ENCODE measurements around the gene WNK2. TPM values are rescaled to one million over a fixed set of nuclear protein-coding genes. Genes with fewer than 3 reads are reported as not detected.
A peak's percentile ranks its signal among the peaks of the same experiment; 100 is the strongest.

WNK2 gene
- total and polyA plus RNA-seq, 12 donors = 1.1 to 17.6 (median 8.4) TPM

DNA sequence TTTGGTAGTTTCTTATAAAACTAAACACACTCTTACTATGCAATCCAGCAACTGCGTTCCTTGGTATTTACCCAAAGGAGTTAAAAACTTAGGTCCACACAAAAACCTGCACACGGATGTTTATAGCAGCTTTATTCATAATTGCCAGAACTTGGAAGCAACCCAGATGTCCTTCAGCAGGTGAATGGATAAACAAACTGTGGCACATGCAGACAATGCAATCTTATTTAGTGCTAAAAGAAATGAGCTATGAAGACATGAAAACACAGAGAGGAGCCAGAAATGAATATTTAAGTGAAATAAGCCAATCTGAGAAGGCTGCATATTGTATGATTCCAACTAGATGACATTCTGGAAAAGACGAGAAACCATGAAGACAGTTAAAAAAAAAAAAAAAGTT, 10.7 kb downstream of the WNK2 start:
- no peaks in the 10 kb centered on the region for H3K36me3 ChIP-seq (replicated peaks in 1 of 2)
- no peak overlapping the region for H3K27ac ChIP-seq
- no peak overlapping the region for H3K4me3 ChIP-seq
- no peaks in the 10 kb centered on the region for H3K9me3 ChIP-seq (replicated peaks in 1 of 3)
- TF ChIP-seq, protein P1, sequence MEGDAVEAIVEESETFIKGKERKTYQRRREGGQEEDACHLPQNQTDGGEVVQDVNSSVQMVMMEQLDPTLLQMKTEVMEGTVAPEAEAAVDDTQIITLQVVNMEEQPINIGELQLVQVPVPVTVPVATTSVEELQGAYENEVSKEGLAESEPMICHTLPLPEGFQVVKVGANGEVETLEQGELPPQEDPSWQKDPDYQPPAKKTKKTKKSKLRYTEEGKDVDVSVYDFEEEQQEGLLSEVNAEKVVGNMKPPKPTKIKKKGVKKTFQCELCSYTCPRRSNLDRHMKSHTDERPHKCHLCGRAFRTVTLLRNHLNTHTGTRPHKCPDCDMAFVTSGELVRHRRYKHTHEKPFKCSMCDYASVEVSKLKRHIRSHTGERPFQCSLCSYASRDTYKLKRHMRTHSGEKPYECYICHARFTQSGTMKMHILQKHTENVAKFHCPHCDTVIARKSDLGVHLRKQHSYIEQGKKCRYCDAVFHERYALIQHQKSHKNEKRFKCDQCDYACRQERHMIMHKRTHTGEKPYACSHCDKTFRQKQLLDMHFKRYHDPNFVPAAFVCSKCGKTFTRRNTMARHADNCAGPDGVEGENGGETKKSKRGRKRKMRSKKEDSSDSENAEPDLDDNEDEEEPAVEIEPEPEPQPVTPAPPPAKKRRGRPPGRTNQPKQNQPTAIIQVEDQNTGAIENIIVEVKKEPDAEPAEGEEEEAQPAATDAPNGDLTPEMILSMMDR (IDR thresholded peaks at IDR 0.05) = no peak
- no peak for TF ChIP-seq POLR2A (IDR thresholded peaks at IDR 0.05)
- 58 to 64% (median 63%) methylated on average over 3 of the region's 3 CpGs for WGBS, 4 donors
- H3K27me3 ChIP-seq = no peaks in the 10 kb centered on the region
- intact Hi-C loops (cut with DNase I) = no loop called here
- no peak for DNase-seq
- no peaks in the 10 kb centered on the region for H3K4me1 ChIP-seq (replicated peaks in 1 of 2)

DNA sequence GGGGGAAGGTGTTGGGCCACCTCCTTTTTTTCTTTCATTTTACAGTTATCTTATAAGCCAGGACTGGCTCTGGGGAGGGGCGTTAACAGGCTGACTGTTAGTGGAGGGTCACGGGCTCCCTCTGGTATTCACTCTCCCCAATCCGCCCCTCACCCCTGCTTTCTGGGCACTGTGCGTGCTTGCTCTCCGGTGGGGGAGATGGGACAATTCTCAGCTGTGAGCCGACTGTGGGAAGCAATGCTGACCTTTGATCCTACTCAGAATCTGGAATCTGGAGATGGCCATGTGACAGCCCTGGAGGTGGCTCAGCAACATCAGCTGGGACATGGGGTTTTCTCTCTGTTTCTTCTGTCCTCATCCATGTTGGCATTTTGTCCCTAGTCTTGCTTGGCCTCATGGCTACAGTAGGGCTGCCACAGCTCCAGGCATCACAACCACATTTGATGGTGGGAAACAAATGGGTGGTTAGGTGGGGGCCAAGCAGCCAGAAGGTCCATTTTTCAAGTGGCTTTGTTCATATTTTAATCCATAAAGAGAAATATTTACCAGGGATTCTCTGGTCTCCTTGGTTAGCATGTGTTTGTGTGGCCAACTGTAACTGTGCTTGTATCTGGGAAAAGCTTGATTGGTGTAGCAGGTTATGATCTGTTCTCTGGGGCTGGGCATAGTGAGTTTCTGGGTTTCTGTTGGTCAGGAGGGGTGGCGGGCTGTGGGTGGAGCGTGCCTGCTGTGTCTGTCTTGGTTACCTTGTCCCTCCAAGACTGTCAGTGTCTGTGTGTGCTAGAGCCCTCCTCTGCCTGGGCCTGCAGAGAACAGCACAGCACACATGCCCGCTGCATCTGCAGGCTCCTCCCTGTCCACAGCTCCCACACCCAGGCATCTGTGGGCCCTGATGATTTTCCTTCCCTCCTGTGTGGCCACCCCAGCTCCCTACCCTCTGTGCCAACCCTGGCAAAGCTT, 12.4 kb downstream of the WNK2 start:
- Histone ChIP-seq H3K4me3 (no peak overlapping the region), H3K27ac (no peak overlapping the region), H3K9me3 (replicated peaks in 1 of 3) (no peaks in the 10 kb centered on the region), H3K4me1 (replicated peaks in 1 of 2) (no peaks in the 10 kb centered on the region), H3K27me3 (no peaks in the 10 kb centered on the region), H3K36me3 (replicated peaks in 1 of 2) (no peaks in the 10 kb centered on the region)
- no peak for TF ChIP-seq POLR2A (IDR thresholded peaks at IDR 0.05)
- TF ChIP-seq, protein P1 (IDR thresholded peaks at IDR 0.05) = no peak
- 88 to 96% (median 93%) methylated on average over 8 to 9 of the region's 9 CpGs for WGBS, 4 donors
- intact Hi-C loops (cut with DNase I) = no loop called here
- DNase-seq = peak in 1 of 7 donors; percentile 60

DNA sequence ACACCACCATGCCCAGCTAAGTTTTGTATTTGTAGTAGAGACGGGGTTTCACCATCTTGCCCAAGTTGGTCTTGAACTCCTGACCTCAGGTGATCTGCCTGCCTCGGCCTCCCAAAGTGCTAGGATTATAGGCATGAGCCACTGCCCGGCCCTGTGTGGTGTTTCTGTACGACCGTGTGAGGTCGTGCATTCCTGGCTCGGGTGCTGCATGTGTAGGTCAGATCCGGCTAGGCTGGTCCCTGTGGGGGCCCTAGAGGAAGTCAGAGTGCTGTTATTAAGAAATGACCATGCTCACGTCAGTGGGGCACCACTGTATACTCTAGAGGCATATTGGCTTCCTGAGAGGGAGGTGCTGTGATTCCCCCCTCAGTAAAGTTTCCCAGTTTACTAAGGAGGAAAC, 13.7 kb downstream of the WNK2 start:
- TF ChIP-seq, protein P1 (IDR thresholded peaks at IDR 0.05) = no peak
- TF ChIP-seq POLR2A (IDR thresholded peaks at IDR 0.05) = no peak
- H3K9me3 ChIP-seq (replicated peaks in 1 of 3) = no peaks in the 10 kb centered on the region
- no peak for DNase-seq
- no peaks in the 10 kb centered on the region for H3K27me3 ChIP-seq
- no peaks in the 10 kb centered on the region for H3K36me3 ChIP-seq (replicated peaks in 1 of 2)
- no peaks in the 10 kb centered on the region for H3K4me1 ChIP-seq (replicated peaks in 1 of 2)
- H3K4me3 ChIP-seq = no peak overlapping the region
- WGBS, 4 donors = 86 to 90% (median 88%) methylated on average over 4 to 9 of the region's 9 CpGs
- no peak overlapping the region for H3K27ac ChIP-seq
- intact Hi-C loops (cut with DNase I) = no loop called here

DNA sequence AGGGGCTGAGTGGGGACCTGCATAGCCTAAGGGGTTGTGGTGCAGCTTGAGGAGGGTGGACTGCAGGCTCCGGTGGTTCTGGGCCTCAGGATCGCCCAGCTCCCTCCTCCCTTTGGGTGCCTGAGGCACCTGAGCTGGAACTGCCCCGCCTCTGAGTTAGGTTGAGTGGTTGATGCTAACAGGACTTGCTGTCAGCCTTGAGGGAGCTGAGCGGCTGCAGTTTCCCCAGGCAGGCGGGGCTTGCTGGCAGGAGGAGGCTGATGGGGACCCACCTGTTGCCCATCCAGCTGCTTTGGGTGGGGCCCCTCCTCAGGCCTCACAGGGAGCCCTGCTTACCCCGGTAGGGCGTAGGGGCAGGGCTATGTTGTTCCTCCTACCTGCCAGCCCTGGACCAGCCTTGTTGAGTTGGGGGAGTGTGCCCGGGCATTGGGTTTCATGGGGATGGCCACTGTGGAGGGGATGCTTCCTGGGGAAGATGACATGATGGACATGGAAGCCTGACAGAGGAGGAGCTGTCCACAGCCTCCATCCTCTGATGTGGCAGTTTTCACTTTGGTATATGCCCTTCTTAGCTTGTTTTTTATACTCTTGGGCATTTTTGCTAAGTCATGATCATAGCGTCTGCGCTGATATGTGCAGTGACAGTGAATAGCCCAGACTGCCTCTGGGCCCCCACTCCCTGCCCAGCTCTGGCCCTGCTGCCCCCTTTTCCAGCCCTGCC, 14.3 kb downstream of the WNK2 start:
- Histone ChIP-seq H3K27ac (no peak overlapping the region), H3K4me1 (replicated peaks in 1 of 2) (no peaks in the 10 kb centered on the region)
- TF ChIP-seq, protein P1 (IDR thresholded peaks at IDR 0.05) = no peak

More for the DNA sequence above, 14.3 kb downstream of the WNK2 start:
- H3K36me3 ChIP-seq (replicated peaks in 1 of 2) = no peaks in the 10 kb centered on the region
- intact Hi-C loops (cut with DNase I) = no loop called here
- DNase-seq = no peak
- no peaks in the 10 kb centered on the region for H3K27me3 ChIP-seq
- H3K9me3 ChIP-seq (replicated peaks in 1 of 3) = no peaks in the 10 kb centered on the region
- no peak overlapping the region for H3K4me3 ChIP-seq
- WGBS, 4 donors = 76 to 94% (median 87%) methylated on average over 8 to 10 of the region's 10 CpGs

Measured in adrenal gland (tissue), 12 donors.